Measurements from ENCODE around the gene PEMT.

DNA sequence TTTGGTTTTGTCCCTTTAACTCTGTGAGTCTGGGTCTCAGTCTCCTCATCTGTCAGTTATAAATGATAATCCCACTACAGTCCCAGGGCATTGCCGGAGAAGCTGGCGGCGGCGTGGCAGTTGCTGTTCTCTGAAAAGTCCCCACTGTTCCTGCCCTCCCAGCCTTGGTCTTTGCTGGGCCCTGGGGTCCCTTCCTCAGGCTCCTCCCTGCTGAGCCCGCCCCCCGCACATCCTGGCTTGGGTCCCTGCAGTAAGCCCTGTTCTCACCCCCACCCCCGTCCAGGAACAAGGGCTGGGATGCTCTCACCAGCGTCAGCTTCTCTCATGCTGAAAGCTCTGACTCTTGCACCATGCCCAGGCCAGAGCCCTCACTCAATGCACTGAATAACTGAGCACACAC lies 35.3 kb upstream of the PEMT start:
- TF ChIP-seq GATA2 (IDR thresholded peaks at IDR 0.05; ENCODE audit: low read depth, low read length) (no peak), GATA3 (IDR thresholded peaks at IDR 0.05; ENCODE audit: low read depth, low read length) (no peak)
